Measurements from ENCODE around the gene RIPK1. TPM values are rescaled to one million over a fixed set of nuclear protein-coding genes. Genes with fewer than 3 reads are reported as not detected.

RIPK1 gene
- total RNA-seq, 1 donor from 2014 or later = 6.2 TPM

DNA sequence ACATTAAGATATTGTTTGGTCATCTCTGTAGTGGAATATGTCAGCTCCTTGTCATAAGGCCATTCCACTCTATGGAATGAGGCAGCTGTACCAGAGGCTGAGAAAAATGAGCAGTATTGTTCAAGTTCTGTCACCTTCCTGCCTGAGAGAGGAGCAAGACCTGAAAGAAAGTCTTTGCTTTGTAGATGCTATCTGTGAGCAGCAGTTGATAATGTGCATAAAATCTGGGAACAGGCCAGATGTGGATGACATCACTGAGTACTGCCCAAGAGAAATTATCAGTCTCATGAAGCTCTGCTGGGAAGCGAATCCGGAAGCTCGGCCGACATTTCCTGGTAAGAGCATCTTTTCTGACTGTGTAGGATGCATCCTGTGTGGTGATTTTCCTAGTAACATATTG is 16.8 kb downstream of the RIPK1 start:
- Histone ChIP-seq H3K27ac (replicated peaks) (no peak overlapping the region), H3K9me3 (replicated peaks) (no peaks in the 10 kb centered on the region), H3K27me3 (ENCODE audit: low read depth) (no peaks in the 10 kb centered on the region), H3K4me1 (peaks cover 7% of the 10 kb centered on the region), H3K4me3 (no peak overlapping the region), H3K36me3 (peaks cover 87% of the 10 kb centered on the region)
- DNase-seq = no peak
- TF ChIP-seq CTCF (IDR thresholded peaks at IDR 0.05; ENCODE audit: borderline replicate concordance) = no peak
- intact Hi-C loops (cut with micrococcal nuclease) = no loop called here

DNA sequence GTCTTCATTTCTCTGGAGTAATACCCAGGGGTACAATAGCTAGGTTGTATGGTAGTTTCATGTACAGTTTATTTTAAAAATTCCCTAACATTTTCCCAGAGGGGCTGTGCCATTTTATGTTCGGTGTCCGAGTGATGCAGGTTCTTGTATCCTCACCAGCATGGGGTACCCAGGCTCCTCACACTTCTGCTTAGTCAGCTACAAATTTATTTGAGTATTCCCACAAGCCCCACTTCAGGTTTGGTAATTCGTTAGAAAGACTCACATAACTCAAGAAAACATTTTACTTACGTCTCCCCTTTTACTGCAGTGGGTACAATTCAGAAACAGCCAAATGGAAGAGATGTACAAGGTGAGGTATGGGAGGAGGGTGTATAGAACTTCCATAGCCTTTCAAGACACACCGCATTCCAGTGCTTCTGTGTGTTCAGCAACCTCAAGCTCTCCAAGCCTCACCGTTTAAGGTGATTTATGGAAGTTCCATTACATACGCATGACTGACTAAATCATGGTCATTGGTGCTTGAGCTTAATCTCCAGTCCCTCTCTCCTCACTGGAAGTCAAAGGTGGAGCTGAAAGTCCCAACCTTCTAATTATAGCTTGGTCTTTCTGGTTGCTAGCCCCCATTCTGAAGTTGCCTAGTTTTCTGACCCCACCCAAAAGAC is 18.1 kb downstream of the RIPK1 start:
- peaks cover 79% of the 10 kb centered on the region for H3K36me3 ChIP-seq
- TF ChIP-seq CTCF (IDR thresholded peaks at IDR 0.05; ENCODE audit: borderline replicate concordance) = no peak
- intact Hi-C loops (cut with micrococcal nuclease) = no loop called here
- no peak for DNase-seq
- no peaks in the 10 kb centered on the region for H3K9me3 ChIP-seq (replicated peaks)
- no peaks in the 10 kb centered on the region for H3K27me3 ChIP-seq (ENCODE audit: low read depth)
- H3K27ac ChIP-seq (replicated peaks) = no peak overlapping the region
- peaks cover 7% of the 10 kb centered on the region for H3K4me1 ChIP-seq
- no peak overlapping the region for H3K4me3 ChIP-seq

DNA sequence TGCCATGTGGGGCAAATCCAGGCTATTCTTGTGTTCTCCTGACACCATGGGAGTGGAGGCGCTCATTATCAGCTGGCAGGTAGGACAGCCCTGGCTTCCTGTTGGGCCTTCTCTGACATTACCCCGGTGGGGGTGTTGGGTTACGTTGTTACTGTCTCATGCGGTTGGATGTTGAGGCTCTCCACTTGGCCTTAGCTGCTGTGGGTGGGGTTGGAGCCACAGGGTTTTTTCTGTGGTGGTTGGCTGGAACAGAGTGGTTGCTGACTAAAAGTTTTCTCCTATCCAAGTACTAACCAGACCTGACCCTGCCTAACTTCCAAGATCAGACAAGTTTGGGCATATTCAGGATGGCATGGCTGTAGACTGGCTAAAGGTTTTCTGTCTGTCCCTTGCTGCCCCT is 20.2 kb downstream of the RIPK1 start:
- H3K9me3 ChIP-seq (replicated peaks) = no peaks in the 10 kb centered on the region
- peaks cover 61% of the 10 kb centered on the region for H3K36me3 ChIP-seq
- H3K27me3 ChIP-seq (ENCODE audit: low read depth) = no peaks in the 10 kb centered on the region
- peak overlapping the region; percentile 64 for H3K27ac ChIP-seq (replicated peaks)
- no peak for TF ChIP-seq CTCF (IDR thresholded peaks at IDR 0.05; ENCODE audit: borderline replicate concordance)
- intact Hi-C loops (cut with micrococcal nuclease) = no loop called here
- DNase-seq = no peak
- peaks cover 7% of the 10 kb centered on the region for H3K4me1 ChIP-seq
- H3K4me3 ChIP-seq = no peak overlapping the region

- TF ChIP-seq CTCF (IDR thresholded peaks at IDR 0.05; ENCODE audit: borderline replicate concordance) = no peak
- no peak overlapping the region for H3K4me3 ChIP-seq
- peak overlapping the region; percentile 64 for H3K27ac ChIP-seq (replicated peaks)
- no peaks in the 10 kb centered on the region for H3K9me3 ChIP-seq (replicated peaks)
- DNase-seq = no peak
- no peaks in the 10 kb centered on the region for H3K27me3 ChIP-seq (ENCODE audit: low read depth)
- peaks cover 57% of the 10 kb centered on the region for H3K36me3 ChIP-seq
- intact Hi-C loops (cut with micrococcal nuclease) = no loop called here
- H3K4me1 ChIP-seq = peaks cover 7% of the 10 kb centered on the region
Measured at GRCh38 chr6:3088968-3089367, 20.7 kb downstream of the RIPK1 start.

DNA sequence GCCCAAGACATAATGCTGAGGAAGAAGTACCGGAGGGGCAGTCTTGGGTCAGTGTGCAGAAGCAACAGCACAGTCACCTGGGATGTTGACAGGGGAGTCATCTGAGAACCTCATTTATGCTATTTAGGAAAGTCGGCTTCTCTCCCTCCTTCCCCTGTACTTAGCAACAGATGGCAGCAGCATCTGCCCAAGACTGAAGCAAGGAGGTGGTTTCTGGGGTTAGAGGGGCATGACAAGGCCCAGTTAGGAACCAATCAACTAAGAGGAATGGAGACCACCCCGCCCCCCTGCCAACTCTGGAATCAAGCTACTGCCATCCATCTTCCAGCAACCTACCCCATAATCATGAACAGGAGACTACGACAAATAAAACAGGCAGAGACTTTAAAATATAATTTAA is 21.7 kb downstream of the RIPK1 start:
- intact Hi-C loops (cut with micrococcal nuclease) = no loop called here
- no peak overlapping the region for H3K4me3 ChIP-seq
- no peak for TF ChIP-seq CTCF (IDR thresholded peaks at IDR 0.05; ENCODE audit: borderline replicate concordance)
- no peak for DNase-seq
- no peaks in the 10 kb centered on the region for H3K27me3 ChIP-seq (ENCODE audit: low read depth)
- H3K4me1 ChIP-seq = peaks cover 4% of the 10 kb centered on the region
- H3K9me3 ChIP-seq (replicated peaks) = no peaks in the 10 kb centered on the region
- H3K27ac ChIP-seq (replicated peaks) = no peak overlapping the region
- peaks cover 60% of the 10 kb centered on the region for H3K36me3 ChIP-seq

Measured in left ventricle myocardium inferior (tissue), 1 donor.